K562 (cell line): Measurements from ENCODE around the gene CUL4B. TPM values are rescaled to one million over a fixed set of nuclear protein-coding genes. Genes with fewer than 3 reads are reported as not detected.

Experiments used
- ATAC-seq: fragments of 200-7000 bp; cut with Tn5 transposase; 3 replicates; pipeline ENCODE4 v1.9.1; 2020; ENCODE audit warnings: moderate library complexity
- BruUV-seq: library from RNA; stranded (reverse); fragments of 400-500 nt; replicated peaks from 2 replicates; lab custom pipeline; 2021; lab: Mats Ljungman, UMichigan
- CTCF ChIA-PET: fragments of 300-600 bp; formaldehyde crosslinking; extraction: SDS; loops from one replicate; lab custom pipeline; 2021; ENCODE audit warnings: low intra/inter-chr PET ratio; lab: Yijun Ruan, JAX
- POLR2A ChIA-PET: fragments of 300-600, 350-650 bp; sonication (Branson Sonifier 250); formaldehyde crosslinking; extraction: SDS; loops from one replicate; lab custom pipeline; 2021; ENCODE audit warnings: antibody characterized with exemption, inconsistent platforms; lab: Yijun Ruan, JAX
- DNase-seq, 4 experiments: peaks; one replicate each; pipeline versions ENCODE4 v3.0.0 to v3.0.0-alpha.2; 2011 to 2018; ENCODE audit warnings: low spot score in 3 of 4, mixed read lengths in 3 of 4; ENCODE audit errors: extremely low read depth in 1 of 4
- FAIRE-seq: peaks from 2 replicates; lab custom pipeline; 2011; peaks lifted over from hg19 to GRCh38; lab: Jason Lieb, UNC
- H2AFZ ChIP-seq: 2 replicates; pipeline ENCODE4 v1.6.0; 2011; ENCODE audit warnings: low read depth, low read length, control low read depth, inconsistent platforms
- H3K27ac ChIP-seq: fragments of 200-600 bp; 3 replicates; pipeline ENCODE4 v1.8.0; 2011; ENCODE audit warnings: low read depth, mild to moderate bottlenecking, control low read depth, inconsistent platforms, low read length, moderate library complexity, mixed read lengths; ENCODE audit errors: extremely low read depth
- H3K27me3 ChIP-seq, 2 experiments: fragments of 300-600 bp in 1 of 2; 2 replicates in 1 of 2; 3 replicates in 1 of 2; pipeline versions ENCODE4 v1.6.0 to v1.8.0; 2011; ENCODE audit warnings: inconsistent platforms in 2 of 2, low read length in 2 of 2, mild to moderate bottlenecking in 1 of 2, mixed read lengths in 1 of 2, moderate library complexity in 1 of 2; ENCODE audit not compliant: control insufficient read depth in 2 of 2, insufficient read depth in 2 of 2
- H3K36me3 ChIP-seq: fragments of 300-600 bp; 3 replicates; pipeline ENCODE4 v1.8.0; 2011; ENCODE audit warnings: mild to moderate bottlenecking, low read length, inconsistent platforms; ENCODE audit not compliant: control insufficient read depth, insufficient read depth
- H3K4me1 ChIP-seq, 2 experiments: fragments of 200-600 bp in 1 of 2; replicated peaks in 1 of 2; 2 replicates in 1 of 2; 3 replicates in 1 of 2; pipeline versions ENCODE4 v1.5.1 to v1.8.0; 2011; ENCODE audit warnings: inconsistent platforms in 2 of 2, low read length in 2 of 2, mild to moderate bottlenecking in 1 of 2, mixed read lengths in 1 of 2, moderate library complexity in 1 of 2; ENCODE audit not compliant: control insufficient read depth in 2 of 2, insufficient read depth in 2 of 2
- H3K4me2 ChIP-seq: 2 replicates; pipeline ENCODE4 v1.6.1; 2011; ENCODE audit warnings: low read length, control low read depth, inconsistent platforms, mixed read lengths; ENCODE audit not compliant: insufficient read depth
- H3K4me3 ChIP-seq: fragments of 200-600 bp; sonication (generic), shearing (Covaris generic); 2 replicates; pipeline ENCODE4 v1.5.1; 2016; ENCODE audit warnings: control low read depth, inconsistent platforms
- H3K79me2 ChIP-seq: fragments of 200-600 bp; 3 replicates; pipeline ENCODE4 v1.8.0; 2011; ENCODE audit warnings: low read length, inconsistent platforms; ENCODE audit not compliant: control insufficient read depth, insufficient read depth
- H3K9ac ChIP-seq, 2 experiments: 2 replicates each; pipeline versions ENCODE4 v1.6.0 to v1.6.1; 2011; ENCODE audit warnings: low read depth in 2 of 2, low read length in 2 of 2, control low read depth in 1 of 2, inconsistent platforms in 1 of 2, mild to moderate bottlenecking in 1 of 2, mixed read lengths in 1 of 2; ENCODE audit not compliant: insufficient read depth in 1 of 2
- H3K9me1 ChIP-seq: one replicate; pipeline ENCODE4 v1.6.0; 2011; ENCODE audit warnings: inconsistent platforms, mild to moderate bottlenecking, low read length, moderate library complexity; ENCODE audit not compliant: control insufficient read depth, insufficient read depth
- H3K9me3 ChIP-seq: replicated peaks from 2 replicates; pipeline ENCODE4 v1.5.1; 2011; ENCODE audit warnings: low read depth, low read length, inconsistent platforms; ENCODE audit not compliant: control insufficient read depth, insufficient read depth
- H4K20me1 ChIP-seq: replicated peaks from 2 replicates; pipeline ENCODE4 v1.6.1; 2011; ENCODE audit warnings: low read length, inconsistent platforms, mixed read lengths; ENCODE audit not compliant: control insufficient read depth, insufficient read depth
- ARID3B ChIP-seq: fragments of 250-450 bp; sonication (Bioruptor Pico); IDR thresholded peaks from 2 replicates; pipeline ENCODE4 v1.4.0; 2020; ENCODE audit warnings: borderline replicate concordance
- CXXC5 ChIP-seq: fragments of 250-450 bp; sonication (Bioruptor Pico); IDR thresholded peaks from 2 replicates; pipeline ENCODE4 v1.8.0; 2022; ENCODE audit warnings: inconsistent platforms, mild to moderate bottlenecking, moderate library complexity
- E2F4 ChIP-seq: sonication (generic); formaldehyde crosslinking; IDR thresholded peaks from 2 replicates; pipeline ENCODE4 v1.8.0; 2022; ENCODE audit warnings: mild to moderate bottlenecking, low read depth, missing genetic modification reagents
- EHMT2 ChIP-seq: fragments of 450-650 bp; IDR thresholded peaks from 2 replicates; pipeline ENCODE4 v1.6.1; 2018; ENCODE audit warnings: antibody characterized with exemption
- EWSR1 ChIP-seq: fragments of 450-650 bp; IDR thresholded peaks from 2 replicates; pipeline ENCODE4 v1.6.1; 2018; ENCODE audit warnings: borderline replicate concordance, mild to moderate bottlenecking, low read depth, moderate library complexity; ENCODE audit not compliant: partially characterized antibody
- FOXA3 ChIP-seq, 2 experiments: fragments of 450-650 bp in 1 of 2; sonication (generic) in 1 of 2; formaldehyde crosslinking; IDR thresholded peaks in 1 of 2; conservative IDR thresholded peaks in 1 of 2; 2 replicates each; pipeline versions ENCODE4 v1.4.0 to v1.8.0; 2020 to 2022; ENCODE audit warnings: mild to moderate bottlenecking in 2 of 2, missing genetic modification reagents in 1 of 2
- HMGN3 ChIP-seq: IDR thresholded peaks from 2 replicates; pipeline ENCODE4 v1.6.1; 2011; ENCODE audit warnings: borderline replicate concordance, low read depth, mild to moderate bottlenecking, mixed read lengths, low read length; ENCODE audit not compliant: insufficient read length; ENCODE audit errors: extremely low read depth
- MCM2 ChIP-seq: fragments of 450-650 bp; IDR thresholded peaks from 2 replicates; pipeline ENCODE4 v1.6.1; 2017; ENCODE audit warnings: low read depth, mild to moderate bottlenecking
- NKRF ChIP-seq: fragments of 450-650 bp; IDR thresholded peaks from 2 replicates; pipeline ENCODE4 v1.6.1; 2016; ENCODE audit warnings: borderline replicate concordance
- OTX1 ChIP-seq: fragments of 450-650 bp; formaldehyde crosslinking; IDR thresholded peaks from 2 replicates; pipeline ENCODE4 v1.4.0; 2022; ENCODE audit warnings: mild to moderate bottlenecking
- PHF8 ChIP-seq: fragments of 200-600 bp; sonication (generic); IDR thresholded peaks from 2 replicates; pipeline ENCODE4 v1.6.1; 2012; ENCODE audit warnings: mixed run types, mild to moderate bottlenecking, inconsistent platforms, low read length, moderate library complexity, borderline replicate concordance
- ZBTB7A ChIP-seq: IDR thresholded peaks from 2 replicates; pipeline ENCODE4 v1.6.1; 2011; ENCODE audit warnings: low read depth, mild to moderate bottlenecking, low read length, moderate library complexity, borderline replicate concordance; ENCODE audit not compliant: control insufficient read depth
- ZFX ChIP-seq: sonication (generic); formaldehyde crosslinking; IDR thresholded peaks from 2 replicates; pipeline ENCODE4 v1.8.0; 2022; ENCODE audit warnings: mild to moderate bottlenecking, missing genetic modification reagents, moderate library complexity
- ZNF668 ChIP-seq: fragments of 250-450 bp; sonication (Bioruptor Pico); IDR thresholded peaks from 2 replicates; pipeline ENCODE4 v1.8.0; 2022; ENCODE audit warnings: mild to moderate bottlenecking, inconsistent platforms
- WGBS: fragments of 100-300 bp; shearing (Covaris generic); methylation state at CpG from one replicate; pipeline ENCODE4 v1.1.6; 2016; ENCODE audit warnings: low coverage, mixed read lengths; ENCODE audit not compliant: insufficient coverage; ENCODE audit errors: missing lambda C conversion rate; 5-methylcytosine and 5-hydroxymethylcytosine counted together
- in situ Hi-C: fragments of 300-500 bp; cut with MboI; formaldehyde crosslinking; loops from 4 replicates; pipeline ENCODE4 v1.15.0; 2018; ENCODE audit warnings: inconsistent platforms, mixed read lengths
- intact Hi-C: fragments of 100-400 bp; cut with micrococcal nuclease; formaldehyde crosslinking; loops from 2 replicates; pipeline ENCODE4 v1.14.2; 2022
- polyA plus RNA-seq, 8 experiments: library from polyadenylated mRNA; depleted of rRNA in 4 of 8; stranded (reverse) in 5 of 8; unstranded in 3 of 8; fragments of >200 nt; fragmentation: Nextera tagmentation in 2 of 8; fragmentation: Illumina TruSeq in 1 of 8; extraction: Ambion mirVana in 2 of 8; extraction: Trizol in 1 of 8; gene quantifications; 2 replicates each; pipeline versions ENCODE4 v1.2.1 to v1.2.3, GENCODE V29; 2011 to 2014; ENCODE audit warnings: inconsistent platforms in 1 of 8, missing spikeins in 1 of 8
- total RNA-seq, 7 experiments: library from RNA; depleted of rRNA in 6 of 7; stranded (reverse); fragments of >200 nt in 6 of 7; fragmentation: Illumina TruSeq in 2 of 7; extraction: Trizol in 2 of 7; gene quantifications; 2 replicates each; pipeline versions ENCODE4 v1.2.1 to v1.2.3, GENCODE V29; 2011 to 2021; ENCODE audit warnings: low replicate concordance in 1 of 7

CUL4B gene
- total and polyA plus RNA-seq, 9 of the 15 experiments (the other 6 are each of a cell fraction or from before 2014, with no cell fraction given), result 15.0 to 41.7 (median 37.5) TPM

- peak; percentile 53; the same call in 1 of the 2 replicates for TF ChIP-seq CXXC5 (CRISPR knock-in tag)
- TF ChIP-seq ZBTB7A, result peak; percentile 74; the same call in 1 of the 2 replicates
- peak; percentile 78 for TF ChIP-seq PHF8
- peak; percentile 42 for TF ChIP-seq HMGN3
- peak; percentile 61 to 90 for TF ChIP-seq FOXA3 (CRISPR knock-in tag; conservative IDR thresholded peaks at IDR 0.05 in 1 of 2, IDR thresholded peaks at IDR 0.05 in 1 of 2)
Measured at GRCh38 chrX:120560842-120561633, at the start of gene CUL4B (continued).

- Histone ChIP-seq H3K4me2 (peak overlapping the region; percentile 92), H2AFZ (peak overlapping the region; percentile 95), H3K27me3 (no peaks in the 10 kb centered on the region), H3K4me1 (no peaks in the 10 kb centered on the region; a peak in 2 of 5 replicates), H3K9me1 (no peaks in the 10 kb centered on the region), H4K20me1 (no peaks in the 10 kb centered on the region), H3K9ac (peak overlapping the region; percentile 86 to 96; a peak in 3 of 4 replicates), H3K79me2 (peaks cover 34% of the 10 kb centered on the region), H3K36me3 (peaks cover 33% of the 10 kb centered on the region; the same call in 2 of the 3 replicates), H3K9me3 (no peaks in the 10 kb centered on the region), H3K4me3 (peak overlapping the region; percentile 86), H3K27ac (peak overlapping the region; percentile 95)
- in situ Hi-C loops (no loop called here), intact Hi-C loops (no loop called here)
- ATAC-seq (peak; percentile 81), FAIRE-seq (peak; percentile 73), DNase-seq (peak; percentile 36 to 53 (median 44))
- POLR2A ChIA-PET, result interaction anchor here (0.6 to 2.1 kb wide), 8 partner anchors 10 to 1018 kb away, joined by 3 to 15 read pairs (median 3); partner anchors contain the start of gene CUL4B
- TSS peak; percentile 74 for BruUV-seq
- WGBS, result 0% methylated on average over 5 of the region's 5 CpGs
- CTCF ChIA-PET, result no interaction called here
- TF ChIP-seq E2F4 (CRISPR knock-in tag) (no peak), EHMT2 (no peak), EWSR1 (no peak), ZFX (CRISPR knock-in tag) (no peak; the same call in 1 of the 2 replicates), ARID3B (no peak), ZNF668 (CRISPR knock-in tag) (no peak), NKRF (peak; percentile 62; the same call in 1 of the 2 replicates), OTX1 (peak; percentile 38; the same call in 1 of the 2 replicates), MCM2 (no peak)
Measured at GRCh38 chrX:120604361-120604782, 43.6 kb upstream of the CUL4B start.
